A549 (cell line): Measurements from ENCODE around the gene ARHGDIA. TPM values are rescaled to one million over a fixed set of nuclear protein-coding genes. Genes with fewer than 3 reads are reported as not detected.

Experiments used
- ATAC-seq, 2 experiments: fragments of 200-7000 bp in 1 of 2; fragments of >200 bp in 1 of 2; cut with Nextera tagmentation in 1 of 2; cut with Tn5 transposase in 1 of 2; 3 replicates each; pipeline versions ENCODE4 v1.8.0 to v1.9.1; 2018 to 2020; ENCODE audit warnings: mild to moderate bottlenecking in 1 of 2, moderate library complexity in 1 of 2
- CTCF ChIA-PET: fragments of 300-600 bp; sonication (Branson Sonifier 250); formaldehyde crosslinking; extraction: SDS; loops from one replicate; lab custom pipeline; 2021; ENCODE audit warnings: antibody characterized with exemption, inconsistent platforms; lab: Yijun Ruan, JAX
- POLR2A ChIA-PET: fragments of 350-600 bp; formaldehyde crosslinking; extraction: SDS; loops from one replicate; lab custom pipeline; 2021; ENCODE audit warnings: antibody characterized with exemption, inconsistent platforms; lab: Yijun Ruan, JAX
- DNase-seq, 2 experiments: peaks; one replicate each; pipeline versions ENCODE4 v3.0.0 to v3.0.0-alpha.2; 2011 to 2016; ENCODE audit warnings: low read depth in 1 of 2, low spot score in 1 of 2
- FAIRE-seq: peaks from 2 replicates; lab custom pipeline; 2011; peaks lifted over from hg19 to GRCh38; lab: Jason Lieb, UNC
- H3K27ac ChIP-seq, 2 experiments: fragments of >200 bp; sonication (Bioruptor Twin); formaldehyde crosslinking; 3 replicates each; pipeline ENCODE4 v1.5.1; 2016 to 2017
- H3K4me1 ChIP-seq: fragments of >200 bp; sonication (Bioruptor Twin); formaldehyde crosslinking; 3 replicates; pipeline ENCODE4 v1.6.1; 2016
- H3K4me2 ChIP-seq: fragments of >200 bp; sonication (Bioruptor Twin); formaldehyde crosslinking; 3 replicates; pipeline ENCODE4 v1.6.1; 2016
- H3K4me3 ChIP-seq: fragments of >200 bp; sonication (Bioruptor Twin); formaldehyde crosslinking; 3 replicates; pipeline ENCODE4 v1.5.1; 2016
- H3K9me3 ChIP-seq: fragments of >200 bp; sonication (Bioruptor Twin); formaldehyde crosslinking; 3 replicates; pipeline ENCODE4 v1.6.1; 2016
- BHLHE40 ChIP-seq: IDR thresholded peaks from 2 replicates; pipeline ENCODE4 v1.6.1; 2012; ENCODE audit warnings: low read depth, low read length, inconsistent platforms
- EHF ChIP-seq: fragments of 250-450 bp; sonication (Bioruptor Pico); IDR thresholded peaks from 2 replicates; pipeline ENCODE4 v1.5.0; 2020; ENCODE audit warnings: mild to moderate bottlenecking
- EP300 ChIP-seq, 2 experiments: fragments of >200 bp; sonication (Bioruptor Twin); formaldehyde crosslinking; IDR thresholded peaks; 2 replicates in 1 of 2; 3 replicates in 1 of 2; pipeline ENCODE4 v1.6.1; 2016 to 2017
- FOSB ChIP-seq: fragments of 250-450 bp; sonication (Bioruptor Pico); IDR thresholded peaks from 2 replicates; pipeline ENCODE4 v1.5.0; 2020; ENCODE audit warnings: mild to moderate bottlenecking, moderate library complexity
- FOXS1 ChIP-seq: fragments of 250-450 bp; sonication (Bioruptor Pico); IDR thresholded peaks from 2 replicates; pipeline ENCODE4 v1.5.0; 2020; ENCODE audit warnings: mild to moderate bottlenecking, moderate library complexity
- HDAC2 ChIP-seq: fragments of 200-600 bp; sonication (generic); IDR thresholded peaks from 2 replicates; pipeline ENCODE4 v1.6.1; 2016
- HOXB13 ChIP-seq: fragments of 250-450 bp; sonication (Bioruptor Pico); IDR thresholded peaks from 2 replicates; pipeline ENCODE4 v1.5.0; 2020; ENCODE audit warnings: low read depth, mild to moderate bottlenecking, moderate library complexity
- JUN ChIP-seq, 2 experiments: fragments of >200 bp; sonication (Bioruptor Twin); formaldehyde crosslinking; IDR thresholded peaks; 2 replicates in 1 of 2; 3 replicates in 1 of 2; pipeline ENCODE4 v1.6.1; 2016 to 2017
- MYC ChIP-seq: IDR thresholded peaks from 2 replicates; pipeline ENCODE4 v1.6.1; 2012; ENCODE audit warnings: mild to moderate bottlenecking, inconsistent platforms, low read length, improper control_type of control experiment, borderline replicate concordance
- NPAS2 ChIP-seq: fragments of 250-450 bp; sonication (Bioruptor Pico); IDR thresholded peaks from 2 replicates; pipeline ENCODE4 v1.8.0; 2022; ENCODE audit warnings: mild to moderate bottlenecking, moderate library complexity, borderline replicate concordance
- PHF8 ChIP-seq: fragments of 200-600 bp; sonication (generic); IDR thresholded peaks from 2 replicates; pipeline ENCODE4 v1.6.1; 2016; ENCODE audit warnings: low read depth, mild to moderate bottlenecking, antibody characterized with exemption, moderate library complexity, borderline replicate concordance
- POLR2A ChIP-seq: IDR thresholded peaks from 2 replicates; pipeline ENCODE4 v1.6.1; 2012; ENCODE audit warnings: mild to moderate bottlenecking, low read length
- RNF2 ChIP-seq: fragments of 200-600 bp; sonication (generic); IDR thresholded peaks from 2 replicates; pipeline ENCODE4 v1.6.1; 2016; ENCODE audit warnings: low read depth, mild to moderate bottlenecking, antibody characterized with exemption, moderate library complexity, borderline replicate concordance
- ZSCAN20 ChIP-seq: fragments of 250-450 bp; sonication (Bioruptor Pico); IDR thresholded peaks from 2 replicates; pipeline ENCODE4 v1.8.0; 2022; ENCODE audit warnings: mild to moderate bottlenecking, moderate library complexity
- WGBS: methylation state at CpG from one replicate; pipeline ENCODE4 v1.1.6; 2017; ENCODE audit errors: missing lambda C conversion rate; 5-methylcytosine and 5-hydroxymethylcytosine counted together
- polyA plus RNA-seq, 4 experiments: library from polyadenylated mRNA; depleted of rRNA in 3 of 4; stranded (reverse); fragments of >200 nt; fragmentation: RNase III in 1 of 4; extraction: RNeasy Plus Mini Kit Qiagen cat#74134 plus additional on column Dnase treatment in 1 of 4; gene quantifications; 2 replicates in 3 of 4; 3 replicates in 1 of 4; pipeline ENCODE4 v1.2.3, GENCODE V29; 2011 to 2017
- TF ChIP-seq, protein P1 (sequence below): fragments of 250-450 bp; sonication (Bioruptor Pico); IDR thresholded peaks from 2 replicates; pipeline ENCODE4 v1.5.0; 2020; ENCODE audit warnings: low read depth, mild to moderate bottlenecking, moderate library complexity
- TF ChIP-seq, protein P2 (sequence below): fragments of 250-450 bp; sonication (Bioruptor Pico); IDR thresholded peaks from 2 replicates; pipeline ENCODE4 v1.5.0; 2021; ENCODE audit warnings: mild to moderate bottlenecking, moderate library complexity, borderline replicate concordance
- TF ChIP-seq, protein P3 (sequence below): fragments of >200 bp; sonication (Bioruptor Twin); formaldehyde crosslinking; IDR thresholded peaks from 3 replicates; pipeline ENCODE4 v1.6.1; 2016
- TF ChIP-seq, protein P4 (sequence below): fragments of 450-650 bp; IDR thresholded peaks from 2 replicates; pipeline ENCODE4 v1.6.1; 2014; ENCODE audit warnings: antibody characterized with exemption
- TF ChIP-seq, protein P5 (sequence below): IDR thresholded peaks from 2 replicates; pipeline ENCODE4 v1.6.1; 2012
- TF ChIP-seq, protein P6 (sequence below): IDR thresholded peaks from 2 replicates; pipeline ENCODE4 v1.6.1; 2012; ENCODE audit warnings: low read depth, borderline replicate concordance

ARHGDIA gene
- polyA plus RNA-seq, 2 of the 4 experiments (the other 2 are of a cell fraction): 64.0 to 503 TPM

DNA sequence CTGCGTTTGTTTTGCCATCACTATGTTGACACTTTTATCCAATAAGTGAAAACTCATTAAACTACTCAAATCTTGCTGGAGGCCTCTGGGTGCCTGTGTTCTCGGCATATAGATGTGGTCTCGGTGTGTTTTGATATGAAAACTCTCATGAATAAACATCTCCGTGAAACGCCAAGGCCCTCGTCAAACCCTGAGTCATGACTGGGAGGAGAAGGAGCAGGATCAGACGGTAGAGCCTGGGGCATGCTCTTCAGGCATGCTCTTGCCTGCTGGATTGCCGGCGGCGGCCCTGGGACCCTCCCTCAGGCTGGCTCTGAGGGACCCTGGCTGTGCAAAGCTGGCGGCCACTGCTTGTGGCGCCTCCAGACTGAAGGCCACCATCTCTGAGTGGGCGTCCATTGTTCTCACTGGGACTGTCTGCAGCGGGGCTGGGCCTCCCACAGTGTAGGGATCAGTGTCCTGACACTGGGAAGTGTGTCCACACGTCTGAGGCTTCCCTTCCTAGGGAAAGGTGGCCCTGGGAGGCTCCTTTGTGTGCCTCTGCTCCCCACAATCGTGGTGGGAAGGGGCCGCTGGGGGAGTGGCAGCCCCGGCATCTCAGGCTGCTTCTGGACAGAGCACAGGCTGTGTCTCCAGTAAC lies 29.2 kb upstream of the ARHGDIA start:
- POLR2A ChIA-PET: no interaction called here
- TF ChIP-seq JUN (IDR thresholded peaks at IDR 0.05): 0 out of 5 replicates have a peak, but pooled peaks of 1 of the 2 experiments have one; percentile 18
- no peak for TF ChIP-seq MYC
- TF ChIP-seq, all 56 proteins: peak for 1
- Histone ChIP-seq H3K9me3 (no peaks in the 10 kb centered on the region), H3K4me2 (no peak overlapping the region), H3K4me3 (no peak overlapping the region), H3K27ac (peak overlapping the region in 1 of 2 experiments; percentile 88; a peak in 1 of 6 replicates), H3K4me1 (peaks cover 34% of the 10 kb centered on the region)
- CTCF ChIA-PET: interaction anchor here (0.7 to 1.0 kb wide), 2 partner anchors 10 to 31 kb away, joined by 3 to 4 read pairs; no protein-coding TSS in a partner anchor
- 90% methylated on average over 18 of the region's 18 CpGs for WGBS
- no peak for DNase-seq
- no peak for ATAC-seq
- no peak for FAIRE-seq

DNA sequence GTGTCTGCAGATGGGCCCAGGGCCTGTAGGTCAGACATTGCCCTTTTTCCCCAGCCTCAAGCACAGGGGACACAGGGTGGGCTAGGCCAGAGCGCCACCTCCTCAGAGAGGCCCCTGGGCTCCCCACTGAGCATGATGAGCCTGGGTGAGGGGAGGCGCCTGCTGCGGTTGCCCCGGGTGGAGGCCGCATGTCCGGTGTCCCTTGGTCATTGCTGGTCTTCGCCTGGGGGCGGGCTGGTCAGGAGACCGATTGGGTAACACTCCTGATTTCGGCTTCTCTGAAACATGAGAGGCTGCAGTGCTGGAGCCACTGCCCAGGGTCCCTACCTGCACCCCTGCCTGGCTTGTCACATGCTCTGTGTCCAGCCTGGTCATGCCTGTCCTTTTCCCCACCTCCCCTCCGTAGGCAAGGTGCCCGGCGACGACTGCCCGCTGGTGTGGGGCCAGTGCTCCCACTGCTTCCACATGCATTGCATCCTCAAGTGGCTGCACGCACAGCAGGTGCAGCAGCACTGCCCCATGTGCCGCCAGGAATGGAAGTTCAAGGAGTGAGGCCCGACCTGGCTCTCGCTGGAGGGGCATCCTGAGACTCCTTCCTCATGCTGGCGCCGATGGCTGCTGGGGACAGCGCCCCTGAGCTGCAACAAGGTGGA lies 28.5 kb upstream of the ARHGDIA start:
- Histone ChIP-seq H3K27ac (peak overlapping the region; percentile 75 to 88), H3K4me3 (no peak overlapping the region), H3K4me1 (peaks cover 34% of the 10 kb centered on the region), H3K4me2 (peak overlapping the region; percentile 63), H3K9me3 (no peaks in the 10 kb centered on the region)
- TF ChIP-seq HDAC2 (no peak), RNF2 (no peak)
- TF ChIP-seq, protein P1, sequence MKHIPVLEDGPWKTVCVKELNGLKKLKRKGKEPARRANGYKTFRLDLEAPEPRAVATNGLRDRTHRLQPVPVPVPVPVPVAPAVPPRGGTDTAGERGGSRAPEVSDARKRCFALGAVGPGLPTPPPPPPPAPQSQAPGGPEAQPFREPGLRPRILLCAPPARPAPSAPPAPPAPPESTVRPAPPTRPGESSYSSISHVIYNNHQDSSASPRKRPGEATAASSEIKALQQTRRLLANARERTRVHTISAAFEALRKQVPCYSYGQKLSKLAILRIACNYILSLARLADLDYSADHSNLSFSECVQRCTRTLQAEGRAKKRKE: no peak
- 91% methylated on average over 22 of the region's 22 CpGs for WGBS
- ATAC-seq (no peak), FAIRE-seq (no peak), DNase-seq (no peak)
- CTCF ChIA-PET: interaction anchor here (0.7 to 3.2 kb wide), 4 partner anchors 10 to 30 kb away, joined by 3 to 19 read pairs (median 4); no protein-coding TSS in a partner anchor
- POLR2A ChIA-PET: no interaction called here

DNA sequence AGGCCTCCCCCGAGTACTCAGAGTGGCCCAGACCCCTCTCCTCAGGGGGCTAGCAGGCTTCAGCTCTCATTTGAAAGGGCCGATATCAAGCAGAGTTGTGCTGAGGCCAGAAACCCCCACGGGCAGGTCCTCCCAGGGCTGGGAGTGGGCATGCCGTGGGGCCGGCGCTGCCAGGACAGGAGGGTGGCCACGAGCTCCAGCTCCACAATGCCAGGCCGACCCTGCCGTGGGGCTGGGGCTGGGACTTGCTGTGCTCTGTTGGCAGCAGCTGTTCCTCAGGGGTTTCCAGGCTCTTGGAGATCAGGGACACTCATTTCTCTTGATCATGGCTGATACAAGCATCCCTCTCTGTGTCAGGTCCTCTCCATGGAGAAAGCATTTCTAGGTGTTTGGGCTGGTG lies 27.7 kb upstream of the ARHGDIA start:
- peaks cover 34% of the 10 kb centered on the region for H3K4me1 ChIP-seq
- ATAC-seq (peak in 1 of 2 experiments; percentile 11; a peak in 2 of 6 replicates), FAIRE-seq (no peak), DNase-seq (no peak)
- WGBS: 59% methylated on average over 8 of the region's 9 CpGs
- H3K4me3 ChIP-seq: no peak overlapping the region
- H3K4me2 ChIP-seq: peak overlapping the region; percentile 63
- POLR2A ChIA-PET: no interaction called here
- CTCF ChIA-PET: interaction anchor here (0.8 to 3.2 kb wide), 3 partner anchors 14 to 61 kb away, joined by 5 to 19 read pairs (median 10); no protein-coding TSS in a partner anchor
- no peaks in the 10 kb centered on the region for H3K9me3 ChIP-seq
- peak overlapping the region; percentile 75 to 88 for H3K27ac ChIP-seq
- TF ChIP-seq MYC (no peak), FOXS1 (CRISPR knock-in tag) (no peak), BHLHE40 (no peak), ZSCAN20 (no peak), NPAS2 (CRISPR knock-in tag) (no peak)

DNA sequence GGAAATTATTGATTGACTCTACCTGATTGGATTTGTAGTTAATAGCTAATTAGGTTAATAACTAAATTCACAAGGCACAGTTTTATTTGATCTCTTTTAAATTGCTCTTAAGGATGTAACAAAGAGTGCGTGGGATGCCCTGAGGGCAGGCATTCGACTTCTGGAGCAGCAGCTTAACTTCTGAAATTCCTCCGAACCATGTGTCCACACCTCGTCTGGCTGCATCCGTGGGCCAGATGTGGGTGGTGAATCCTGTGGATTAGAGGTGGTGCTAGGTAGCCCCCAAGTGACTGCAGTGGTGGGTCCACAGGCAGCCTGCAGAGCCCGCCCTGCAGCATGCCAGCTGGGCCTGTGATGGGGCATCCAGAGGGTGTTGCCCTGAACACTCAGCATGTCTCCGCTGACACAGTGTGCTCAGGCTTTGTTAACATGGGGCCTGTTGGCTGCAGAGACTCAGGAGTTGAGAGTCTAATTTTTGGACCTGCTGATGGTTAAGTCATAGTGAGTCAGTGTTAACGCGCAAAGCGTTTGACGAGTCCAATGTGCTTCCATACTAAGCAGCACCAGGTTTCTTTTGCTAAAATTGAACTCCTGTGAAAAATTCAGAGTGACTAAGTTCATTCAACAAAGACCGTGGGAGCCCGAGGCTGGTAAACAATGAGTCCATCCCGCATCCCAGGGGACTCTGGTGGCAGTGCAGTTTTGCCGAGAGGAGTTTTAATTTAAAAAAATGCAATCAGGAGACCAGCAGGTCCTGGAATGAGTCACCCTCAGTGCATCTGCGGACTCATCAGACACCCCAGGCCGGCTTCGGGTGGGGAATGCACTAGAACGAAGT lies 27.1 kb upstream of the ARHGDIA start:
- 14% methylated on average over 19 of the region's 19 CpGs for WGBS
- CTCF ChIA-PET: interaction anchor here (0.8 to 3.2 kb wide), 9 partner anchors 11 to 167 kb away, joined by 3 to 19 read pairs (median 5); no protein-coding TSS in a partner anchor
- Histone ChIP-seq H3K4me1 (peaks cover 34% of the 10 kb centered on the region), H3K9me3 (no peaks in the 10 kb centered on the region), H3K27ac (peak overlapping the region; percentile 75 to 88), H3K4me2 (peak overlapping the region; percentile 63), H3K4me3 (no peak overlapping the region)
- peak; percentile 96 for FAIRE-seq
- POLR2A ChIA-PET: no interaction called here
- peak; percentile 82 to 84 for ATAC-seq
- DNase-seq: peak; percentile 69 to 87
- TF ChIP-seq FOSB (no peak), HDAC2 (no peak), PHF8 (no peak), EP300 (IDR thresholded peaks at IDR 0.05) (no peak), EHF (CRISPR knock-in tag) (no peak), POLR2A (no peak), HOXB13 (CRISPR knock-in tag) (no peak)
- TF ChIP-seq, protein P2, sequence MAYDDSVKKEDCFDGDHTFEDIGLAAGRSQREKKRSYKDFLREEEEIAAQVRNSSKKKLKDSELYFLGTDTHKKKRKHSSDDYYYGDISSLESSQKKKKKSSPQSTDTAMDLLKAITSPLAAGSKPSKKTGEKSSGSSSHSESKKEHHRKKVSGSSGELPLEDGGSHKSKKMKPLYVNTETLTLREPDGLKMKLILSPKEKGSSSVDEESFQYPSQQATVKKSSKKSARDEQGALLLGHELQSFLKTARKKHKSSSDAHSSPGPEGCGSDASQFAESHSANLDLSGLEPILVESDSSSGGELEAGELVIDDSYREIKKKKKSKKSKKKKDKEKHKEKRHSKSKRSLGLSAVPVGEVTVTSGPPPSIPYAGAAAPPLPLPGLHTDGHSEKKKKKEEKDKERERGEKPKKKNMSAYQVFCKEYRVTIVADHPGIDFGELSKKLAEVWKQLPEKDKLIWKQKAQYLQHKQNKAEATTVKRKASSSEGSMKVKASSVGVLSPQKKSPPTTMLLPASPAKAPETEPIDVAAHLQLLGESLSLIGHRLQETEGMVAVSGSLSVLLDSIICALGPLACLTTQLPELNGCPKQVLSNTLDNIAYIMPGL: no peak
- TF ChIP-seq, protein P3, sequence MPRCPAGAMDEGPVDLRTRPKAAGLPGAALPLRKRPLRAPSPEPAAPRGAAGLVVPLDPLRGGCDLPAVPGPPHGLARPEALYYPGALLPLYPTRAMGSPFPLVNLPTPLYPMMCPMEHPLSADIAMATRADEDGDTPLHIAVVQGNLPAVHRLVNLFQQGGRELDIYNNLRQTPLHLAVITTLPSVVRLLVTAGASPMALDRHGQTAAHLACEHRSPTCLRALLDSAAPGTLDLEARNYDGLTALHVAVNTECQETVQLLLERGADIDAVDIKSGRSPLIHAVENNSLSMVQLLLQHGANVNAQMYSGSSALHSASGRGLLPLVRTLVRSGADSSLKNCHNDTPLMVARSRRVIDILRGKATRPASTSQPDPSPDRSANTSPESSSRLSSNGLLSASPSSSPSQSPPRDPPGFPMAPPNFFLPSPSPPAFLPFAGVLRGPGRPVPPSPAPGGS: no peak
- TF ChIP-seq, protein P4, sequence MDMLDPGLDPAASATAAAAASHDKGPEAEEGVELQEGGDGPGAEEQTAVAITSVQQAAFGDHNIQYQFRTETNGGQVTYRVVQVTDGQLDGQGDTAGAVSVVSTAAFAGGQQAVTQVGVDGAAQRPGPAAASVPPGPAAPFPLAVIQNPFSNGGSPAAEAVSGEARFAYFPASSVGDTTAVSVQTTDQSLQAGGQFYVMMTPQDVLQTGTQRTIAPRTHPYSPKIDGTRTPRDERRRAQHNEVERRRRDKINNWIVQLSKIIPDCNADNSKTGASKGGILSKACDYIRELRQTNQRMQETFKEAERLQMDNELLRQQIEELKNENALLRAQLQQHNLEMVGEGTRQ: no peak
- TF ChIP-seq, protein P5, sequence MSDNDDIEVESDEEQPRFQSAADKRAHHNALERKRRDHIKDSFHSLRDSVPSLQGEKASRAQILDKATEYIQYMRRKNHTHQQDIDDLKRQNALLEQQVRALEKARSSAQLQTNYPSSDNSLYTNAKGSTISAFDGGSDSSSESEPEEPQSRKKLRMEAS: peak; percentile 78
- TF ChIP-seq, protein P6, sequence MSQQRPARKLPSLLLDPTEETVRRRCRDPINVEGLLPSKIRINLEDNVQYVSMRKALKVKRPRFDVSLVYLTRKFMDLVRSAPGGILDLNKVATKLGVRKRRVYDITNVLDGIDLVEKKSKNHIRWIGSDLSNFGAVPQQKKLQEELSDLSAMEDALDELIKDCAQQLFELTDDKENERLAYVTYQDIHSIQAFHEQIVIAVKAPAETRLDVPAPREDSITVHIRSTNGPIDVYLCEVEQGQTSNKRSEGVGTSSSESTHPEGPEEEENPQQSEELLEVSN: peak; percentile 12; the same call in 1 of the 2 replicates
